ENCODE data around the gene ADAMTS15.
A peak's percentile ranks its signal among the peaks of the same experiment; 100 is the strongest.

Gene ADAMTS15

GRCh38 chr11:130464291-130464812, 15.9 kb downstream of the ADAMTS15 start:
- no peak overlapping the region for H3K4me3 ChIP-seq
- intact Hi-C loops (cut with DNase I; ENCODE audit: low total_unique reads): no loop called here
- no peak for DNase-seq
- no peaks in the 10 kb centered on the region for H3K9me3 ChIP-seq
- H3K27me3 ChIP-seq: no peaks in the 10 kb centered on the region
- H3K4me1 ChIP-seq: peaks cover 0 to 15% (median 7%) of the 10 kb centered on the region in 4 donors
- no peak for TF ChIP-seq CTCF (IDR thresholded peaks at IDR 0.05)
- peaks cover 43 to 73% (median 49%) of the 10 kb centered on the region in 3 donors for H3K36me3 ChIP-seq
- H3K27ac ChIP-seq: no peak overlapping the region

- H3K36me3 ChIP-seq: peaks cover 43 to 79% (median 51%) of the 10 kb centered on the region in 3 donors
- DNase-seq: no peak
- no peaks in the 10 kb centered on the region for H3K27me3 ChIP-seq
- H3K4me1 ChIP-seq: peaks cover 0 to 11% (median 5%) of the 10 kb centered on the region in 4 donors
- TF ChIP-seq CTCF (IDR thresholded peaks at IDR 0.05): no peak
- intact Hi-C loops (cut with DNase I; ENCODE audit: low total_unique reads): no loop called here
- H3K9me3 ChIP-seq: no peaks in the 10 kb centered on the region
- no peak overlapping the region for H3K27ac ChIP-seq
- H3K4me3 ChIP-seq: no peak overlapping the region
Measured at GRCh38 chr11:130465263-130465662, 16.8 kb downstream of the ADAMTS15 start.

- no peak for TF ChIP-seq CTCF (IDR thresholded peaks at IDR 0.05)
- H3K4me1 ChIP-seq: no peaks in the 10 kb centered on the region
- H3K4me3 ChIP-seq: no peak overlapping the region
- H3K9me3 ChIP-seq: no peaks in the 10 kb centered on the region
- no peak overlapping the region for H3K27ac ChIP-seq
- peaks cover 53 to 89% (median 66%) of the 10 kb centered on the region in 3 donors for H3K36me3 ChIP-seq
- no peak for DNase-seq
- intact Hi-C loops (cut with DNase I; ENCODE audit: low total_unique reads): no loop called here
- no peaks in the 10 kb centered on the region for H3K27me3 ChIP-seq
Measured at GRCh38 chr11:130467116-130467900, 18.9 kb downstream of the ADAMTS15 start.

- H3K4me3 ChIP-seq: no peak overlapping the region
- intact Hi-C loops (cut with DNase I; ENCODE audit: low total_unique reads): no loop called here
Measured at GRCh38 chr11:130469181-130469580, 20.7 kb downstream of the ADAMTS15 start.

More at GRCh38 chr11:130469181-130469580, 20.7 kb downstream of the ADAMTS15 start:
- peak in 1 of 2 donors; percentile 51 for DNase-seq
- no peak for TF ChIP-seq CTCF (IDR thresholded peaks at IDR 0.05)
- Histone ChIP-seq H3K36me3 (peaks cover 59 to 89% (median 64%) of the 10 kb centered on the region in 3 donors), H3K27ac (no peak overlapping the region), H3K9me3 (no peaks in the 10 kb centered on the region), H3K4me1 (no peaks in the 10 kb centered on the region), H3K27me3 (no peaks in the 10 kb centered on the region)

Measured in tibial artery (tissue), 4 donors.